AG10803 (cell line): Measurements from ENCODE around the gene PPP2R1A.

ENCODE experiments used
- DNase-seq: peaks from one replicate; pipeline ENCODE4 v3.0.0; 2010; ENCODE audit warnings: low read depth
- H3K4me3 ChIP-seq: 2 replicates; pipeline ENCODE4 v1.5.1; 2011; ENCODE audit warnings: mild to moderate bottlenecking, low read length, control low read depth
- CTCF ChIP-seq: conservative IDR thresholded peaks from 2 replicates; pipeline ENCODE4 v1.5.1; 2011; ENCODE audit warnings: mild to moderate bottlenecking, low read length, control low read depth, inconsistent platforms

Gene PPP2R1A

GRCh38 chr19:52206481-52206880 lies 16.6 kb downstream of the PPP2R1A start:
- TF ChIP-seq CTCF: no peak
- no peak overlapping the region for H3K4me3 ChIP-seq
- no peak for DNase-seq

GRCh38 chr19:52211203-52211602 lies 21.4 kb downstream of the PPP2R1A start:
- TF ChIP-seq CTCF: no peak
- H3K4me3 ChIP-seq: no peak overlapping the region
- DNase-seq: no peak

GRCh38 chr19:52211926-52212571 lies 22.2 kb downstream of the PPP2R1A start:
- no peak overlapping the region for H3K4me3 ChIP-seq
- TF ChIP-seq CTCF: no peak
- no peak for DNase-seq

GRCh38 chr19:52212572-52213255 lies 22.9 kb downstream of the PPP2R1A start:
- H3K4me3 ChIP-seq: no peak overlapping the region
- DNase-seq: no peak
- no peak for TF ChIP-seq CTCF

GRCh38 chr19:52214241-52214640 lies 24.4 kb downstream of the PPP2R1A start:
- peak; percentile 16 for DNase-seq
- H3K4me3 ChIP-seq: no peak overlapping the region
- TF ChIP-seq CTCF: no peak

- no peak for DNase-seq
Observed at GRCh38 chr19:52216401-52216800, 26.5 kb downstream of the PPP2R1A start.

More at GRCh38 chr19:52216401-52216800, 26.5 kb downstream of the PPP2R1A start:
- no peak overlapping the region for H3K4me3 ChIP-seq
- no peak for TF ChIP-seq CTCF
